ENCODE results near the gene CCDC91.
"Not testable (repeated sequence)": the region's sequence is repeated elsewhere in the genome, so short reads cannot be mapped to it uniquely, and the experiment has no call there.

The CCDC91 gene

DNA sequence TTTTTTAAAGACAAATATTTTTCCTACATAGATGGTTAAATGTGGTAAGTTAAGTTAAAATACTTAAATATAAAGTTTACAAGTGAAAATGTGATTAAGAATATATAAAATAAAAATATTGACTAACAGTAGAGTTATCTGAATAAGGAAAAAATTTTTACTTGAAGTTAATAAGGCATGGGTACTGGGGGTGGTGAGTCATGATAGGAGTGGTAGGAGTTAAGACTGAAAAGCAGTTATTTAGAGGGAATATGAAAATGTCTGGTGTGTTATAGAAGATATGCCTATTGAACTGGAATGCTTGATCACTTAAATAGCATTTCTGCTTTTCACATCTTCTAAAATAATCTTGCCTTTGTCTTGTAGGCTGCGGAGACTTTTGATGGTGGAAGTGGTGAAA, 68.7 kb downstream of the CCDC91 start:
- TF ChIP-seq, protein P1, sequence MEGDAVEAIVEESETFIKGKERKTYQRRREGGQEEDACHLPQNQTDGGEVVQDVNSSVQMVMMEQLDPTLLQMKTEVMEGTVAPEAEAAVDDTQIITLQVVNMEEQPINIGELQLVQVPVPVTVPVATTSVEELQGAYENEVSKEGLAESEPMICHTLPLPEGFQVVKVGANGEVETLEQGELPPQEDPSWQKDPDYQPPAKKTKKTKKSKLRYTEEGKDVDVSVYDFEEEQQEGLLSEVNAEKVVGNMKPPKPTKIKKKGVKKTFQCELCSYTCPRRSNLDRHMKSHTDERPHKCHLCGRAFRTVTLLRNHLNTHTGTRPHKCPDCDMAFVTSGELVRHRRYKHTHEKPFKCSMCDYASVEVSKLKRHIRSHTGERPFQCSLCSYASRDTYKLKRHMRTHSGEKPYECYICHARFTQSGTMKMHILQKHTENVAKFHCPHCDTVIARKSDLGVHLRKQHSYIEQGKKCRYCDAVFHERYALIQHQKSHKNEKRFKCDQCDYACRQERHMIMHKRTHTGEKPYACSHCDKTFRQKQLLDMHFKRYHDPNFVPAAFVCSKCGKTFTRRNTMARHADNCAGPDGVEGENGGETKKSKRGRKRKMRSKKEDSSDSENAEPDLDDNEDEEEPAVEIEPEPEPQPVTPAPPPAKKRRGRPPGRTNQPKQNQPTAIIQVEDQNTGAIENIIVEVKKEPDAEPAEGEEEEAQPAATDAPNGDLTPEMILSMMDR (IDR thresholded peaks at IDR 0.05; ENCODE audit: borderline replicate concordance, insufficient read depth, low read depth, low read length) = no peak
- H3K4me3 ChIP-seq (ENCODE audit: low read depth, low read length) = no peak overlapping the region

DNA sequence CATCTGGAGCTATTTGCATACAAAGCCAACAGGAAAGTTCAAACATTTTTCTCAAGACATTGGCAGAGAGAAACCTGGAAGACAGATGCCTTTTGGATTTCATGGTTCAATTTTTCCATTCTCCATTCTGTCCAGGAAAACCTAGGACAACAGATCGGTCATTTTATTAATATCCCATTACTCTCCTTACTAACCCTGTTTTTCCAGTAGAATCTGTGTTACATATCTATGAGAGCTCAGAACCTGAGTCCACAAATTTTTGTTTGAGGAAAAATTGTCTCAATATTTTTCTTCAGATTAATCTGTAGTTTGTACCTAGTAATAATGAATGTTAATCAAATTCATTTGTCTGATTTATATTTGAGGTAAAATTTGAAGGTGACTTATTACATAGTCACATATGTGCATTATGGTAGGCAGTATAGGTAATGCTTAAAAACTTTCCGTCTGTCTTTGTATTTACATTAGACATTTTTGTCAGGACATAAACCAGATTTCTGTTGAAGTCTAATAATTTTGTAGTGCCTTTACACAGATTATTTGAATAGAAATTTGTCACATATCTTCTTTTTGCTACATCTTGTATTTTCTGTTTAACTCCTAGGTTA, 75.3 kb downstream of the CCDC91 start:
- TF ChIP-seq, protein P1 (IDR thresholded peaks at IDR 0.05; ENCODE audit: borderline replicate concordance, insufficient read depth, low read depth, low read length) = no peak

DNA sequence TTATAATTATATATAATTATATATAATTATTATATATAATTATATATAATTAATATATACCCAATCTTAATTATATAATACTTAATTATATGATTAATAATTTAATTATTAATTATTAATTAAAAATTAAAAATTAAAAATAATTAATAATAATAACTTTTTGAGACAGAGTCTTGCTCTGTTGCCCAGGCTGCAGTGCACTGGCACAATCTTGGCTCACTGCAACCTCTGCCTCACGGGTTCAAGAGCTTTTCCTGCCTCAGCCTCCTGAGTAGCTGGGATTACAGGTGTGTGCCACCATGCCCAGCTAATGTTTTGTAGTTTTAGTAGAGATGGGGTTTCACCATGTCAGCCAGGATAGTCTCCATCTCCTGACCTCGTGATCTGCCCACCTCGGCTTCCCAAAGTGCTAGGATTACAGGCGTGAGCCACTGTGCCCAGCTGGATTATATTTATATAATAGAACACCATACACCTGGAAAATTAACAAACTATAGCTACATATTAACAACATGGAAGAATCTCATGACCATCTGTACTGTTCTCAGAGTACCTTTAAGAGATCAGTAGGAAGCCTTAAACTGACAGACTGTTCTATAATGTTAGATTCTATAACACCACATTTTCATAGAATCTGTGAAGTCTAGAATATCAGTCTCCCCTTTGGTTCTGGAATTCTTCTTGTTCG, 77.8 kb downstream of the CCDC91 start:
- not testable (repeated sequence) for H3K4me3 ChIP-seq (ENCODE audit: low read depth, low read length)

More for the DNA sequence above, 75.3 kb downstream of the CCDC91 start:
- no peak overlapping the region for H3K4me3 ChIP-seq (ENCODE audit: low read depth, low read length)

DNA sequence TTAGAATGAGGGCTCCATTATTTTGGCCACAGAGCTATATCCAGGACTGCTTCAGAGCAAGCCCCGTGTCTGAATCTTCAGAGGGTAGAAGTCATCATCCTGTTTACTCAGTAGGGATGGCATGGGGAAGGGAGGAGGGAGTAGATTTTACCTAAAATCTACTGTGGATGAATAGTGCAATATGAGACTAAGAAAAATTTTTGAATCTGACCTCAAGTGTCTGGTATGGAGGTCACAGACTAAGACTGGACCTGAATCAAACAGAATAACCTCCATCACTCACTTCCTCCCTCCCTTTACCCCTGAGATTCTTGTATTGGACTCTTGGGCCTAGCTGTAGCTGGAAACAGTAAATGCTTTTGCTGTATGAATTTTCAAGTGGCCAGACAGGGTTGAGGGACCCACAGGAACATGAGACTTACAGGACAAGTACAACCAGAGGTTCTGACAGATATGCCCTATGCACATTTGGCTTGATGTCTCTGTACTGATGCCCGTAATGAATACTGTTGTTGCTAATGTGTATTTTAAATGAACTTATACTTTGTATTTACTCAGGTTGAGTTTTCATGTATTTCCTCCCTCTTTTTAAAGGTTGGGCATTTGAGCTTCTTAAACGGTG, 78.5 kb downstream of the CCDC91 start:
- TF ChIP-seq, protein P1 (IDR thresholded peaks at IDR 0.05; ENCODE audit: borderline replicate concordance, insufficient read depth, low read depth, low read length) = no peak
- no peak overlapping the region for H3K4me3 ChIP-seq (ENCODE audit: low read depth, low read length)

DNA sequence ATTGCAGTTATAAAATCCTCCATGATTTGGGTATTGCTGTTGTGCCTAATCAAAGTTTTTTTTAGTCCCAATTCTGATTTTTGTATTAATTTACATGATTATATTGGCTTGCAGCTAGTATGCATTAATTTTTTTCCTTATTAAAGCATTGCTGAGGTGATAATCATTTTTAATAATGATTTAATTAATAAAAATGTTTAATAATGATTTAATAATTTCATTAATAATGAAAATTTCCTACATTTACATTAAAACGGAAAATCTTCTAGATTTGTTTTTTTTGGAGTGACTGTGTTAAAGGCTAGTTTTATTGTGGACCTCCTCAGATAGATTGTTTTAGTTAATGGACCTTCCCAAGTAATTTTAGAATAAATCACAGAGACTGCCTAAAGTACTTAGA, 79.6 kb downstream of the CCDC91 start:
- TF ChIP-seq, protein P1 (IDR thresholded peaks at IDR 0.05; ENCODE audit: borderline replicate concordance, insufficient read depth, low read depth, low read length) = no peak
- no peak overlapping the region for H3K4me3 ChIP-seq (ENCODE audit: low read depth, low read length)

DNA sequence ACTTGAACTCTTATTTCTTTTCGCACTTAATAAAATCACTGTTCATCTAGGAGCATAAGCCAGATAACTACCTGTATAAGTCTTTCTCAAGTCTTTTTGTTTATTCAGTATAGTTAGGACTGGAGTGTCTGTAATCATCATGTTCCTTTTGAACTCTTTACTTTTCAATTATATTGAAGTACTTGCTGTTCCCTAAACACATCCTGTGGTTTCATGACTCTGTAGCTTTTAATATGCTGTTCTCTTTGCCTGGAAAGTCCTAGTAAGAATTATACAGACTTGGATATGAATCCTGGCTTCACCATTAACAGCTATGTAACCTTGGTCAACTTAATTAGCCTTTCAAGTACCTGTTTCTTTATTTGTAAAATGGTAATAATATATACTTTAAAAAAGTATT, 88.2 kb downstream of the CCDC91 start:
- TF ChIP-seq, protein P1 (IDR thresholded peaks at IDR 0.05; ENCODE audit: borderline replicate concordance, insufficient read depth, low read depth, low read length) = no peak
- H3K4me3 ChIP-seq (ENCODE audit: low read depth, low read length) = no peak overlapping the region

DNA sequence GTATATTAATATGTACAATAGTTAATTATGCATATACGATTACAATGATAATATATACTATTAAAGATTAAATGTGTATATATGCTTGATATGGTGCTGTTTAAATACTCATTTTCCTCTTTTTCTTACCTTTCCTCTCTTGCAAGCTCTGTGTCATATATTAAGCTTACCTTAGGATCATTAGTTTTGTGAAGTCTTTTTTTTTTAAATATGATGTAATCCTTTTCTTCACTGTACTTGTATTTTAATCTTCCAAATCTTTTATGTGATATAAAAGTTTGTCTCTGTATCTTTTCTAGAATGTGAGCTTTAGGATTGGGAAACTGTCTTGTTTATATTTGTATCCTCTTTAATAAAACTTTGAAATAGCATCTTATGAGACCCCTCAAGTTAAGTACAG, 88.7 kb downstream of the CCDC91 start:
- TF ChIP-seq, protein P1 (IDR thresholded peaks at IDR 0.05; ENCODE audit: borderline replicate concordance, insufficient read depth, low read depth, low read length) = no peak
- no peak overlapping the region for H3K4me3 ChIP-seq (ENCODE audit: low read depth, low read length)

Data from GM12875 (cell line).